VCaP (cell line): Measurements from ENCODE around the gene ZC3H13.

Experiments used
- H3K27ac ChIP-seq: fragments of 450-650 bp; 2 replicates; pipeline ENCODE4 v1.5.1; 2017
- TF ChIP-seq, protein P1 (sequence below): fragments of 450-650 bp; conservative IDR thresholded peaks from 2 replicates; pipeline ENCODE4 v1.5.1; 2017; ENCODE audit warnings: mild to moderate bottlenecking, moderate library complexity

Gene ZC3H13

DNA sequence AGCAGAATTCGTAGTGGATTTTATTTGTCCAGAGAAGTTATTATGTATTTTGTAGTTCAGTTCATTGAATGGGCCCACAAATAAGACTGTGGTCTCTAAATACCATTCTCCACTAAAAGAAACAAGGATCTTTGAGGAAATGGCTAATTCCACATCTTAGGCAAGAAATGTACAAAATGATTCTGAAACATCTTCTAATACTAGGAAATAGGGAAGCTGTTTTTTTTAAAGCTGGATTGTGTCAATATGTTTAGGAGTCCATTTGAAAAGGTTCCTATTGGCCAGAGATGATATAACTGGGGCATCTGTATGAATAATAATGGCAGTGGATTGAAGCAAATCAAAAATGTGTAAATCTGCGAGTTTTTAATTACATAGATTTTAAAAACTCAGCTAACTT, 112.5 kb downstream of the ZC3H13 start:
- TF ChIP-seq, protein P1, sequence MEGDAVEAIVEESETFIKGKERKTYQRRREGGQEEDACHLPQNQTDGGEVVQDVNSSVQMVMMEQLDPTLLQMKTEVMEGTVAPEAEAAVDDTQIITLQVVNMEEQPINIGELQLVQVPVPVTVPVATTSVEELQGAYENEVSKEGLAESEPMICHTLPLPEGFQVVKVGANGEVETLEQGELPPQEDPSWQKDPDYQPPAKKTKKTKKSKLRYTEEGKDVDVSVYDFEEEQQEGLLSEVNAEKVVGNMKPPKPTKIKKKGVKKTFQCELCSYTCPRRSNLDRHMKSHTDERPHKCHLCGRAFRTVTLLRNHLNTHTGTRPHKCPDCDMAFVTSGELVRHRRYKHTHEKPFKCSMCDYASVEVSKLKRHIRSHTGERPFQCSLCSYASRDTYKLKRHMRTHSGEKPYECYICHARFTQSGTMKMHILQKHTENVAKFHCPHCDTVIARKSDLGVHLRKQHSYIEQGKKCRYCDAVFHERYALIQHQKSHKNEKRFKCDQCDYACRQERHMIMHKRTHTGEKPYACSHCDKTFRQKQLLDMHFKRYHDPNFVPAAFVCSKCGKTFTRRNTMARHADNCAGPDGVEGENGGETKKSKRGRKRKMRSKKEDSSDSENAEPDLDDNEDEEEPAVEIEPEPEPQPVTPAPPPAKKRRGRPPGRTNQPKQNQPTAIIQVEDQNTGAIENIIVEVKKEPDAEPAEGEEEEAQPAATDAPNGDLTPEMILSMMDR, result no peak
- H3K27ac ChIP-seq, result no peak overlapping the region

DNA sequence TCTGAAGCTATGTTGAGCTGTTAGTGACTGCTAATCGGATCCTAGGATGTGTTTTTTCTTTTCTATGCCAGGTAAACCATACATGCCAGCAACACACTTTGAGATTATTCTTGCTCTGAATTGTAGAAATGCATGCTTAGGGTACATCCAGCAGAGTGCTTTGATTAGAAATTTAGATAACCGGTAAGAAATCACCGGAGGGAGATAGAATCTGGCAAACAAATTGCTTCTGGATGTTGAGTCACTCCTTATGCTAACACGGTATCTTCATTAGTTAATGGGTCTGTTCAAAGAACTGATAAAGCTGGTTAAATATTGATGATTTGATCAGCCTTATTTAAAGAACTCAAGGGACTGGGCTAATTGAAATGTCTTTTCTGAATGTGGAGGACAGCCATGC, 115.9 kb downstream of the ZC3H13 start:
- TF ChIP-seq, protein P1, result no peak
- H3K27ac ChIP-seq, result no peak overlapping the region

DNA sequence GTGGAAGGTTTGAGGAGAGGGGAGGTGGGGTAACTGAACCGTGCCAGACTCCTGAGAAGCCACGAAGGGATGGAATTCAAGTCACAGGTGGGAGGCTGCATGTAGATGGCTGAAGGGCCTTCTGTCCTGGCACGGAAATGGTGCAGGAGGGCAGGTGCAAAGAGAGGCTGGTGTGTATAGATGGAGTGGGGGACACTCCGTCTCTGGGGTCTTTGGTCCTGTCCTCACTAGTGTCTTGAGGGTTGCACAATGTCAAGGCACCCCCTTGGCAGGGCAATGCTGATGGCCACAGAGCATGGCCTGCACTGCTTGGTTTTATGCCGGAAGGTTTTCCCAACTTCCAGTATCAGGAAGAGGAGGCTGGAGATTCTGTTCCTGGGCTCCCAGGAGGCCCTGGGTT, 118.3 kb downstream of the ZC3H13 start:
- H3K27ac ChIP-seq, result no peak overlapping the region
- TF ChIP-seq, protein P1, result no peak

DNA sequence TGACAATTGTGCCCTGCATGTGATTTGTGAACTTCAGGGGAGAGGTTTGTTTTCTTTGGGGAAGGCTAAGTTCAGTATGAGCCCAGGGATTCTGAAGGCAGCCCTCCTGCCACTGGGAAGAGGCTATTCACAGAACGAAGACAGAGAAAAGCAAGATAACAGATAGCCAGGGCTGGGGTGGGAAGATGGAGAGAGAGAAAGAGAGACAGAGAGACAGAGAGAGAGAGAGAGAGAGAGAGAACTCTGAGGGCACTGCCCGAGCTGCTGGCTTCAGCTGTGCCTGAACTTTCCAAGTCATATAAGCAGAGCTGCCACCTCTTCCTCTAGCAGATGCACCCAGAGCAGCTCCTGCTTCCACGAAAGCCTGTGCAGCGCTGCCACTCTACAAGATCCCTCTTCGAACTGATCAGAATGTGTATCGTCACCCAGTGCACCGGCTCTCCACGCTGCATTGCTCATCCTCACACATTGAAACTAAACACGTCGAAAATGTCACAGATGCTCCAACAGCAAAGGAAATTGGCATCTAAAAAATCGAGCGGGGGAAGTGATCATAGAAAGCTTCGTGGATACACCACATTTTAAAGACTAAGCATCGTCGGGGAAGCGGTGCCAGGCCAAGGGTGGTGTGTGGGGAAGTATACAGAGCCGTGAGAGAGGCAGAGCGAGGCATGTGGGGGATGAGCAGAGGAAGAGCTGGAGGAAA, 119.2 kb downstream of the ZC3H13 start:
- TF ChIP-seq, protein P1, result no peak

DNA sequence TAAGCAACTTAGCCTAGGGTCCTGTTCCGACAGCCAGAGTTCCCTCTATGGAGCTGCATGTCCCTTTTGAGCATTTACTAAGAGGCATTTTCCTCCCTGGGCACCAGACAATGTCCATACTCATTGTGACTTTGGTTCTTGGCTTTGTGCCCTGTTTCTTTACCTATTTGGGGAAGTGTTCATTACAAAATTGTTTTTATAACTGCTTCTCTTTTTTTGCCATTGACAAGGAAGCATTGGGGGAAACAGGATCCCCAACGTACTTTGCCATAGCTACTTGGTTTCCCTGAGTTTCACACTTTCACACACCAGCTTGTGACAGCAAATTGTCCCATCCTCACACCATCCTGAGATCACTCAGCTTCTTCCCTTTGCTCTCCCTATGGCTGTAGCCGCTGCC, 119.9 kb downstream of the ZC3H13 start:
- no peak overlapping the region for H3K27ac ChIP-seq

More for the DNA sequence above, 119.2 kb downstream of the ZC3H13 start:
- H3K27ac ChIP-seq, result no peak overlapping the region

DNA sequence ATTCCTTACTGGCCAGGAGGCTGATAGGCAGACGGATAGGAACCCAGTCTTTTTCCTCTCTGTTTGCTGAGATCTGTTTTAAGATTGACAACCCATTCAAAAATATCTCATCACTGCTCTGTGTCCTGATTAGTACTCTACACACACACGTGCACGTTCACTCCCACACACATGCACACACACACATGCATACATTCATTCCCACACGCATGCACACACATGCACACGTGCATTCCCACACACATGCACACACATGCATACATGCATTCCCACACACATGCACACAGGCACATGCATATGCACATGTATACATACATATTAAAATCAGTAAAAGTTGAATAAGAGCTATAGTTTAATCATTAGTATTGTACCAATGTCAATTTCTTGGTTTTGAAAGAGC, 120.4 kb downstream of the ZC3H13 start:
- H3K27ac ChIP-seq, result no peak overlapping the region
- TF ChIP-seq, protein P1, result no peak

More for the DNA sequence above, 119.9 kb downstream of the ZC3H13 start:
- TF ChIP-seq, protein P1, result no peak

DNA sequence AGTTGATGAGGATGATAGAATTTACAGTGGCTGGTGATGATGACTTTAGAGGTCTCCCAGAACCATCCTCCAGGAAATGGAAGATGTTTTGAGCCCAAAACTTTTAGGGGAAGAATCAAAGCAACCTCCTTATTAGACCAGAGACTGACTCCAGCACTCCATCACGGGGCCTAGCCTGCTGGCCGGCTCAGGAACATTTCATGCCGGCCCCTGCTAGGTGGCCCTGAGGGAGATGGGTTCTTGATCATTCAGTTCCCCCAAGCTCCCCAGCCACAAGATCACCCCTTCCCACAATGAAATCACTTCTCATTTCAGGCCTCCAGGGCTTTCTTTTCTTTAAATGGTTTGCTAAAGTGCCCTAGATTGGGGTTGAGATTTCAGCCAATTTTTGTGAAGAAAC, 121.3 kb downstream of the ZC3H13 start:
- H3K27ac ChIP-seq, result no peak overlapping the region
- TF ChIP-seq, protein P1, result no peak
